ENCODE measurements around the gene MCF2L2.
A peak's percentile ranks its signal among the peaks of the same experiment; 100 is the strongest.
"Not testable (repeated sequence)": the region's sequence is repeated elsewhere in the genome, so short reads cannot be mapped to it uniquely, and the experiment has no call there.

Gene MCF2L2

DNA sequence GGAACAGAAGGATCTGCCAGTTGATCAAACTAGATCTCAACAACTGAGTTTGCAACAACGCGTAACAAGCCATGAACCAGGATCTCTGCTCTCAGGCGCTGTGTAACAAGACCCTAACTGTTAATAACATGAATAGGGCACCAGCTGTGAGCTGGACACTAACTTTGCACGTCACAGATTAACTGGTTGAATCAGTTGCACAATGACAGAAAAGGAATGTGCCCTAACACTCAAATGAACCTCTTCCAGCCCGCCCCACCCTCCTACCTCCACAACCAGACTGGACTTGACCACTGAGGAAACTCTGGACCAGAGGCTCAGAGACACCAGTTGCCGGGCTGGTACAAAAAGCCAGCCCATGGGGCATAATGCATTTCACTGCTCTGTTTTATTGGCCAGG, 34.3 kb downstream of the MCF2L2 start:
- DNase-seq, result no peak

DNA sequence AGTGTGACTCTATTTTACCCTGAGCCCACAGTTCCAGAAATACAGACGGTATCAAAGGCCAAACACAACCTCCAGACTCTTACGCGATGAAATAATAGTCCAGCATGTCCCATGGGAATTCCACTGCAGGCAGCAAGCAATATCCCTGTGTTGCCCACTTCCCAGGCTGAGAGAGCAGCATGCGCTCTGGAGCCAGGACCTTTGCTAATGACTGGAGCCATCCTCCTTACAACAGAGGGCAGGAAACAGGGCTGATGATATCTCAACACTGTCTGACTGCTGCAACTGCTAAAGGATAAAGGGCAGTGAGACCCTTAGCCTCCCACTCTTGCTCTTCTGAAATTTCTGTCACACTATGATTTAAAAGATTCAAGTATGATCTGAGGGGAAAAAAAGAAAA, 34.8 kb downstream of the MCF2L2 start:
- no peak for DNase-seq

DNA sequence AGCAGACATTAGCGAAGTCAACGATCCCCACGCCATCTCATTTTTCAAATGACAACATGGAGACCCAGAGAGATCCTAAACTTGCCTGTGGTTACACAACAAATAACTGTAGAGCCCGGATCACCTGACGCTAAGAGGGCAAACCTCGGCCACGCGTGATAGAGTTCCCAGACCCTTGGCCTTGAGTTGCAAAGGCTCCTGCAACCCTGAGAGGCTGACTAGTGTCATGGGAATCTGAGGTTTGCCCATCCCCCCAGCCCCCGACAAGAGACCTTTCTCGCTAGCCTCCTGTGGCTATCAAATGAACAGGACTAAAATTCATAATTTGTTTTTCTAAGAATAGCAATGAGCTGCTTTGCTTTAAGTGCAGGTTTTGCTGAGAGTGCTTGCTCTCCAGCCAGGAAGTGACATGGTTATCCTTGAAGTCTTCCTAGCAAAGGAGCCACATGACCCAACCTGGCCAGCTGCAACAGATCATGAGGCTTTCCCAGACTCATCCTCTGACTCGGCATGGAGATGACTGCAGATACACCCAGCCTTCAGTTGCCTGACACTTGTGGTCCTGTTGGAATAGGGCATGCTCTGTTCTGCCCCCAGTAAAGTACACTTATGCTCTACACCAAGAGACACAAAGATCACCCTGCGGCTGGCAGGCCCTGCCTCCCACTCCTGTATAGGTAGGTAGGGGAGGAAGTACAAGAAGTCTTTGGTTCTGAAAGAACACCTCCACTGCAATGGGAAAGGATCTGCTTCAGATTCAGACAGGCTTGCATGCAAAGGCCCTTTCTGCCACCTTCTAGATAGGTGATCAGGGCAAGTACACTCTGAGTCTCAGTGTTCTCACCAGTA, 36.0 kb downstream of the MCF2L2 start:
- peak; percentile 58 for DNase-seq

DNA sequence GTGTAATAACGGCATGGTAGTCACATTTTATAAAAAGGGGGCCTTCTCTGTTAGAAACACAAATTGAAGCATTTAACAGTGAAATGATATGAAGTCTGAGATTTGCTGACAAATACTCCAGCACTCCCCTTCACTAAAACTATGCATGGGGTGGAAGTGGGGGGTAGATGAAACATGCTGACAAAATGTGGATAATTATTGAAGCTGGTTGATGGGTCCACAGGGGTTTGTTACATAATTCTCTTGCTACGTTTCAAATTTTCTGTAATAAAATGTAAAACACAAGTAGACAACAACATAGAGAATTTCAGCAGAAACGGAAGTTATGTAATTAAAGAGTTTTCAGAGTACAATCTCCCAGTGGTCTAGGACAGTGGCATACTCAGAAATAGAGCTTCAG, 37.0 kb downstream of the MCF2L2 start:
- DNase-seq, result no peak

DNA sequence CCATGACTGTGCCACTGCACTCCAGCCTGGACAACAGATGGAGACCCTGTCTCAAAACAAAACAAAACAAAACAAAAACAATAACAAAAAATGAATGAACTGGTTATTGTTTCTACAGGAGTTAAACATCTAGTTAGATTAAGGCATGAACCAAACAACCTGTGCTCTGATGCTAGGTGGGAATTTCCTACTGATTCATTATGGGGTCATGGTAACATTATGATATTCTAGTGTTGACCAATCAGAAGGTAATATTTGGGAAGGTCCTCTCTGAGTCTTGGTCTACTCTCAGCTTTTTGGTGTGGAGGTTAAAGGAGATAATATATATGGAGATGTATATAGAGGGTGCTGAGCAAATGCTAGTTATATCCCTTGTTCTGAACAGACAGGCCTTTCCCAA, 37.6 kb downstream of the MCF2L2 start:
- no peak for DNase-seq

DNA sequence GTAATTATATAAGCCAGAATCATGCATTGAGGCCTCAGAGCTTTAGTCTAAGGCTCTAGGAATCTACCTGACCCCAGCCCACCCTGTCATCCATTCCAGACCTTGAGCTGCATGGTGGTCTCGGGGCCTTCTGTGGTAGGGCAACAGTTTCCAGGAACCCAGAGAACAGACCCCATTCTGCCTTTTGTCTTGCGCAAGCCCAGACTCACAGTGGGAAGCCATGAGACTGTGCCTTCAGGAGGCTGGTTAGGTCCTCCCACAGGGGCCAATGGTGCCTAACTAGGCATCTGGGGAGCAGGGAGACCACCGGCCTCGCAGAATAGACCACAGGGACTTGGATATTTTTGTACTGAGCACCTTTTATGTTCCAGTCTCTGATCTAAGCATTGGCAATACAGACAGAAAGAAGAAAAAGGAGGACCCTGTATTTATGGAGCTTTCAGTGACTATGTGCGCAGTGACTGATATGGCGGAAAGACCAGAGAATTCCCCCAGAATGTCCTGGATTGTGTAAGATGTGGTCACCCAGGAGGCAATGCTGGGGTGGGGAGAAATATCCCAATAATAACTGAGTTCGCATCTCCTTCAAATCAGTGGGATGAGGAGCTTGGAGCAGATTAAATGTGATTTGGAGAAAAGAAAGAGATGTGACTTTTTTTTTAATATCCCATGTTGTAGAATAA, 40.1 kb downstream of the MCF2L2 start:
- no peak for DNase-seq

DNA sequence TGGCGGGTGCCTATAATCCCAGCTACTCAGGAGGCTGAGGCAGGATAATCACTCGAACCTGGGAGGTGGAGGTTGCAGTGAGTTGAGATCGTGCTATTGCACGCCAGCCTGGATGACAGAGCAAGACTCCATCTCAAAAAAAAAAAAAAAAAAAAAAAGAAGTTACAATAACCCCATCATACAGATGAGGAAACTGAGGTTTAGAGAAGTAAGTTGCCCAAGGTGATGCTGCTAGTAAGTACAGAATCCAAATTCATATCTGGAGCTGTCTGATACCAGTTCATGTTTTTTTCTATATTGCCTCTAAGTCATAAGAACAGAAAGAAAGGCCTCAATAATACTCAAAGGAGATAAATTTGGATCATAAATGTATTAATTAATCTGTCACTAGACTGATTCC, 40.6 kb downstream of the MCF2L2 start:
- no peak for DNase-seq

DNA sequence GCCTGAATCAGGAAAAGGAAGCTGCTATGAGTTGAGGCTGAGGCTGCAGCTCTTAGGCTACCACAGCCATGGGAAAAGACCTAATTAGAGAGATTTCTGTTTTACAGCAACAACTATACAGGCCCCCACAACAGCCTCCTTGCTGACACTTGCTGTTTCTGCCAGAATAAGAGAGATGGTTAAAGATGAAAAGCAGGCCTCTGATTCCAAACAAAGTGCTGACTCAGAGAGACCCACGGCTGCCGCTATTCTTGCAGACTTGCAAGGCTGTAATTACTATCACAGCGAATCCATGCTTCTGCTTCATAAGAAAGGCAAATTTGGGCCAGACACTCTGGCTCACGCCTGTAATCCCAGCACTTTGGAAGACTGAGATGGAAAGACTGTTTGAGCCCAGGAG, 41.8 kb downstream of the MCF2L2 start:
- no peak for DNase-seq

DNA sequence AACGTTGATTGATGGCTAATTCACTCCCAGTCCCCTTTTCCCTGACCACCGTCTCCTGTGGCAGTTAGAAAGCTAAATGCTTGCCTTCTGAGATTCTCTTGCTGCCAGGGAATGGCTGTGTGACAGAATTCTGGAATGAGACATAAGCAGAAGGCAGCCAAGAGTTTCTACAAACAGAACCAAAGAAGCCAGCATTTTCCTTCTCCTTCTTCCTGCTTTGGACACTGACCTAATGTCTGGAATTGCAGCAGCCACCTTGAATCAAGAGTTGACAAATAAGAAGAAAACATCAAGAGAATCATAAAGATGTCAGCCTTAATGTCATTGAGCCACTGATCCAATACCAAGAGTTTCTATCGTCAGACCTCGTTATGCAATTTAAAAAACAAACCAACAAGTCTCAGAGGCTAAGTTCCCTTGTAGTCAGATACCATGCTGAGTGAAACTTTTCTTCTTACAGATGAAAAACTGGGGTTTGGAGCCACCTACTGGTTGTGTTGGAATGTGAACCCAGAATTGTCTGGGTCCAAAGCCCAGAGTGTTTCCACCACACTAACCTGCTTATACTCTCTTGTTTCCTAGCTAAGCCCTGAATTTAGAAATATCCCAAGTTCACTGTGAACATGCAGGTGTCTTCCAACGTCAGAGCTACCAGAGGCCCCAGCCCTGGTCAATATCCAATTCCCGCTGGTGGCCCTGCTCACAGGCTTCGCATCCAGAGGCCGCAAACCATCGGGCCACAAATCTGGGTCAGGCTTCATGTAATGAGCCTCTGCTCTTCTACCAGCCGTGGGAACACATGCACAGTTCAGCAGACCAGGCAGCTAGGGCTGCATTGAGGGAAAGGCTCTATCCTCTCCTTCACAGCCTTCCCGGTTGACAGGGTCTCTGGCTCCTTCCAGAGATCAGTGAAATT, 42.5 kb downstream of the MCF2L2 start:
- no peak for DNase-seq

DNA sequence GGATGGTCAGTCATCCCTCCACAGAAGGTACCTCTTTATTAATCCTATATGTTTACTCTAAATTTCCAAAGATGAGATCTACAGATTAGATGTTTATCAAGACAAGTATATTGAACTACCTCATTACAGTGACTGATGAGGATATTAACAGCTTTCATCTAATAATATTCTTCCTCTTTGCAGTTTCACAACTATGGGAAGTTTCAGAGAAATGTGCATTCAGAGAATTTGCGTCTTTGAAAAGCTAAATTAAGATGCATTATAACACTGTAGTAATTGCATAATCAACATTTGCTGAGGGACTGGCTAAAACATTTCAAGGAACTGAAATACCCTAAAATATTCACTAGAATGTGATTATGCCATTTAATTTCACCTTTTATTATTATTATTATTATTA, 46.7 kb downstream of the MCF2L2 start:
- no peak for DNase-seq

DNA sequence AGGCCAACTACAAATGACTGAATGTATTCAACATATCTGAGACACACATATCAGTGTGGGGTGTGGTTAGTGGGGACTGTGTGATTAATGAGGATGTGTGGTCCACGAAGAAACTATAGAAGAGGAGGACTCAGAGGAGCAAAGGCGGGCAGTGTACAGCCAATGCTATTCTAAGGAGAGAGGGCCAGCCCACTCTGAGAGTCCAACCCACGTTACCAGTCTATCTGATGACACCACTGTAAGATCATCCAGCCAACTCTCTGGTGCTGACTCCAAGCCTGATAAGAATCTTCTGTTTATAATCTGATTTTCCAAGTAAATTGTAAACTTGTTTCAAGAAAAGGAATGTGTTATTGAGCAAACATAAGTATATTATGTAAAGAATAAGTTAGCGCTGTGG, 47.2 kb downstream of the MCF2L2 start:
- DNase-seq, result peak; percentile 52

DNA sequence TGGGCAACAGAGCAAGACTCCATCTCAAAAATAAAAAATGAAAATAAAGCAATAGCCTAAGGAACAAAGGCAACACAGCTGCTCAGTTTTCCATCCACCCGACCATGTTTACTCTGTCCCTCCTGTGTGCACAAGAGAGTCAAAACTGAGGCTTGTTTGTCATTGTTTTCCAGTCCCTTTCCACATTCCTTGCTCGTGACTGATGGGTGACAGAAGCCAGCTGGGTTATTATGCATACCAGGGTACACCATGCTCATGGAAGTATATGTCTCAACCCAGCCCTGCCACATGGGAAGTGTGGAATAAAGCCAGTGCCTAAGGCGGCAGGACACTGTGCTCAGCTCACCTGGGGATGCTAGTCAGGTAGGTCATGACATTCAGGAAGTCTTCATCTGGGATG, 49.5 kb downstream of the MCF2L2 start:
- peak; percentile 69 for DNase-seq

DNA sequence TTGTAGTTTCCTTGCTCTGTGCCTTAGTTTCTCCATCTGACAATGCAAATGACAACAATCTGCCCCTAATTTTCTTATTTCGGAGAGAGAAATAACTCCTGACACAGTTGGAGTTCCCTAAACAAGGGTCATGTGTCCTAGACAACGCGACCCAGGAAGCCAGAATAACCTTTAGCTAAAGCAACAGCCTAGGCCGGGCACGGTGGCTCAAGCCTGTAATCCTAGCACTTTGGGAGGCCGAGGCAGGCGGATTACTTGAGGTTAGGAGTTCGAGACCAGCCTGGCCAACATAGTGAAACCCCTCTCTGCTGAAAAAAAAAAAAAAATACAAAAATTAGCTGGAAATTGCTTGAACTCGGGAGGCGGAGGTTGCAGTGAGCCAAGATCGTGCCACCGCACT, 49.9 kb downstream of the MCF2L2 start:
- no peak for DNase-seq

DNA sequence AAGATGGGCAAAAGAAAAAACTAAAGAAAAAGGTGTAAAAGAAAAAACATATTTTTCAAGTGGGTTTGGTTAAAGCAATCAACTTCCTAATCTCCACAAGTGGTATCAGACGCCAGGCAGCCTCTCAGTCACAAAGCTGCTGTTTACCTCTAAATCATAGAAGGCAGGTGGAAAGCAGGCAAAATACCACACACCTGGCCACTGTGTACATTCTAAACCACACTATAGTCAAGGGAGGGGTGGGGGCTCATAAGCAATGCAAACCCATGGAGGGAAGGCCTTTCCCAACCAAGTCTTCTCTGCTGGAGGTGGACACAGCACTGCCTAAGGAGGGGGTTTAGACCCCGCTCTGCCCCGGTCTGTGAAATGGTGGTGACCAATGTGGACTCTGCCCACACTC, 50.4 kb downstream of the MCF2L2 start:
- peak; percentile 96 for DNase-seq

DNA sequence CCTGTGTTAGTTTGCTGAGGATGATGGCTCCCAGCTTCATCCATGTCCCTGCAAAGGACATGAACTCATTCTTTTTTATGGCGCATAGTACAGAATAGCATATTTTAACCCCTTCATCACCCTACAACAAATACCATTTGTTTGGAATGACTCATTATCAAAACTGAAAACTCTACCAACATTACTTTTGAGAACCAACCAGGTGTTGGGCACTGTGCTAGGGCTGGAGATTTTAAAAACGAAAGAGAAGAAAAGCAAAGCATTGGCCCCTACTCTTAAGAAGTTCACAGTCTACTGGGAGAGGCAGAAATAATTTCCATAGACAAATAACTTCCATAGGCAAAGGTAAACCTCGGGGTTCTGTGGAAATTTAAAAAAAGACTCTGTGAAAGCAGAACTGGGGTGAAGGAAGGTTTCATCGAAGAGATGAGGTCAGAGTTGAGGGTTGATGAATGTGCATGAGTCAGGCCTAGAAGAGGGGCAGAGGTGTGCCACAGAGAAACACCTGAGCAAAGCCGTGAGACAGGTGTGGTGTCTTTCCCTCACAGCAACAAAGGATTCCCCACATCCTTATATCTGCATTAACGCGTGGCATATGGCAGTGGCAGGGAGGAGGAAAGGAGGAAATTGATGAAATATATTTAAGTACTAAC, 51.0 kb downstream of the MCF2L2 start:
- DNase-seq, result peak; percentile 89

DNA sequence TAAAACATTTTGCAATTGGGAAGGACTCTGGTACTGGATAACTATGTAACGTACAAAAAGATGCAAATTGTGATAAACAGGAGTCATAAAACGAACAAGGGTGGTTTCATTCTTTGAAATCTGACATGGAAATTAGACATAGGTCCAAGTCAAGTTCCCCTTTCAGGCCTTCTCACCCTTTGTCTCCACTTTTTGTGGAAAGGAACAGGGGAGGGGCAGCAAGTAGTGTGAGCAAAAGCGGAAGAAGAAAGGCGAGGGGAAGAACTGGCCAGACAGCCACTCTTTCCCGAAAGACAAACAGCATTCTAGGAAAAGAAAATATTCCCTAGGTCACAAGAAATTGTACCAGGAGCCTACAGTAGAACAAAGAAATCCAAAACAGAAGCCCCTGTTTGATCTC, 52.6 kb downstream of the MCF2L2 start:
- DNase-seq, result no peak

DNA sequence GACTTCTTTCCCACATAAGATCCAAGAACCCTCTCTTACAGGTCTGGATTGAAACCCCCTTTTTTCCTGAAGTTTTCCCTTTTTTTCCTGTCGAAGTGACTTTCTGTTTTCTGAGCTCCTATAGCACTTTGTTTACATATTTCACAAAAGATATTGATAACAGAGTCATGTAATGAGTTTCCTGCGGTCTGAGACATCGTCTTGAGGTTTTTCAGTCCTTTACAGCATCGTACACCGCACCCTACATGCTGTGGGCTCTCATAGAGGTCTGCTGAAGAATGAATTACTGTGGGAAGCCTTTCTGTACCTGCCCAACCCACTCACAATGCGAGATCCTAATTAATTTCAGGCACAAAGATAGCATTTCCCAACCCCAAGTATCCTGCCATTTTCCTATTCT, 53.1 kb downstream of the MCF2L2 start:
- no peak for DNase-seq

DNA sequence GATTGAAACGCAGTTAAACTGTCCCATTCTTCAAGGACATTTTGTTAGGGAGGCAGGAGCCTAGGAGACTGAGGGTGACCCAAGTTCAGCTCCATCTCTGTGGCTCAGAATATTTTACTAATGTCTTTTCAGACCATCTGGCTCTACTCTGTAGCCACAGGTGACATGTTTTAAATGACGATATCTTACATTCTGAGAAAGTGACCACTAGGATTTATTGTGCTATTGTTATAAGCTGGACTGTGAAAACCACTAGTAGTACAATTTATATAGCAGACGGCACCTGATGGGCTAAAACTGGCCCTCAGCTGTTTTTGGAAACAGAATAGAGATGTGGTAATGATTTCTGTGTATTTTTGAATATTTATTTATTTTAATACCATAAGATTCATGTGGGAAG, 55.5 kb downstream of the MCF2L2 start:
- no peak for DNase-seq

DNA sequence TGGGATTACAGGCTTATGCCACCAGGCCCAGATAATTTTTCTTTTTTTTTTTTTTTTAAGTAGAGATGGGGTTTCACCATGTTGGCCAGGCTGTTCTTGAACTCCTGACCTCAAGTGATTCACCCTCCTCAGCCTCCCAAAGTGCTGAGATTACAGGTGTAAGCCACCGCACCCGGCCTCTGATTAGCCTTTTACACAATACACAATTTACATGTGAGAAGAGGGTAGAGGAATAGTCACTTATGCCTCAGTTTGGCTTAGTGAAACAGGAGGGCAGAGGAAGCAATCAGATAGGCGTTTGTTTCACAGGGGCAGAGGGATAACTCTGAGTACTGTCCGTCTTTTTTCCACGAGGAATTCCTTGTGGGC, 56.8 kb downstream of the MCF2L2 start:
- DNase-seq, result not testable (repeated sequence)

DNA sequence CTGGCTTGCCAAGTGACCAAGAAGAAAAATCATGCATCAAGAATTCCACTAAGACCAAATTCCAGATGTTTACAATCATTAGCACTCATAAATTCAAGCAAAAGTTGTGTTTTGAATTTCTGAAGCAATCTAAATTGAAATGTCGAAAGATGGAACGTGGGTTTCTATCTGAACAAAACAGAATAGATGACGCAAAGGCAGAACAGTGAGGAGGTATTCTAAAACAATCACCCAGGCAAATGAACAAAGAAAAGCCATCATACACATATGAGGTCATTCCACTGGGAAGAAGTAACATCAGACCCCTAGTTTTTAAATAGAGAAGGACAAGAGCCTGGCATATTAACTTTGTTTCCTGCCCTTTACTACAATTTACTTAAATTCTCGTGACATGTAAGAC, 58.0 kb downstream of the MCF2L2 start:
- DNase-seq, result no peak

DNA sequence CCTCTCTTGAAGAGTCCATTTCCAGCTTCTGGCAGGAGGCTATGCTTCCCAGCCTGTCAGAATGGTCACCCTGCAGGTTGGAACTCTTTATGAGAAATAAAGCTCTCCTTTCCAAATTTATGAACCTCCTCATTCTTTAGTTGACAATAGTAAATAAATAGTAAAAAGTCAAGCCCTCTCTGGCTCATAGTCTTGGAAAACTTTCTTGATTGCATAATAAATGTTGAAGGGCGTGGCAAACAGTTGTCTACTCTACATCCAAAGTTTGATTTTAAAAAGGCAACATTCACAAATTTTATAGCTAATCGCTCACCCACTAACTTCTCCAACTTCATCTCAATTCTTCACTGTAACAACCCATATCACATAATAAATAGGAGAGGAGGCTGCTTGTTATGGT, 58.8 kb downstream of the MCF2L2 start:
- DNase-seq, result no peak

DNA sequence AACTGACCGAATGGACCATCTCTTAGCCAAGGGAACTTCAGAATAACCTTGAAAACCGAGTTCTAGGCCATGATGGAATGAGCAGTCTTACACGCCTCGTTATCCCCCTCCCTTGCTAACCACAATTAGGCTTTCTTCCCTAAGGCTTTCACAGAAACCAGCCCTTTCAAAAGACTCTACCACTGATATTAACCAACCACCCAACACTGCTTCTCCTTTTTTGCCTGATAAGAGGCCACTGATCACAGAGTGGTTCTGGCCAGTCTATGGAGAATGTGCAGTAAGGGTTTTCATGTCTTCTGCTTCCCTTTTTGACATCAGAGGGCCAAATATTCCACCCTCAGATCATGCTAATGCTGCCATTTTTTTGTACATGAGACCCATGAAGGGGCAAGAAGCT, 59.3 kb downstream of the MCF2L2 start:
- DNase-seq, result no peak

DNA sequence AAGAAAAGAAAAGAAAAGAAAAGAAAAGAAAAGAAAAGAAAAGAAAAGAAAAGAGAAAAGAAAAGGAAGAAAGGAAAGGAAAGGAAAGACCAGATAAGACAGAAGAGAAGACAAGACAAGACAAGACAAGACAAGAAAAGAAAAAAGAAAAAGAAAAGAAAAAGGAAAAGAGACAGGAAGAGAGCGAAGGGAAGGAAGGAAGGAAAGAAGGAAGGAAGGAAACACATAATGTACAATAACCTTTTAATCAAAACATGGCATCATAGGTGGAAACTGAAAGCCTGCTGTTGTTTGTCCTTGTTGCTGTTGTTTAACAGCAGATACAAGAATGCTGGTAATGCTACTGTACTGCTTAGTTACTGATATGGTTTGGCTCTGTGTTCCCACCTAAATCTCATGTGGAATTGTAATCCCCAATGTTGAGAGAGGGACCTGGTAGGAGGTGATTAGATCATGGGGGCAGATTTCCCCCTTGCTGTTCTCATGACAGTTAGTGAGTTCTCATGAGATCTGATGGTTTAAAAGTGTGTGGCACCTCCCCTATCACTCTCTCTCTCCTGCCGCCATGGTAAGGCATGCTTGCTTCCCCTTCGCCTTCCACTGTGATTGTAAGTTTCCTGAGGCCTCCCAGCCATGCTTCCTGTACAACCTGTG, 67.3 kb downstream of the MCF2L2 start:
- no peak for DNase-seq
